ENCODE data around the gene LDHD.

DNA sequence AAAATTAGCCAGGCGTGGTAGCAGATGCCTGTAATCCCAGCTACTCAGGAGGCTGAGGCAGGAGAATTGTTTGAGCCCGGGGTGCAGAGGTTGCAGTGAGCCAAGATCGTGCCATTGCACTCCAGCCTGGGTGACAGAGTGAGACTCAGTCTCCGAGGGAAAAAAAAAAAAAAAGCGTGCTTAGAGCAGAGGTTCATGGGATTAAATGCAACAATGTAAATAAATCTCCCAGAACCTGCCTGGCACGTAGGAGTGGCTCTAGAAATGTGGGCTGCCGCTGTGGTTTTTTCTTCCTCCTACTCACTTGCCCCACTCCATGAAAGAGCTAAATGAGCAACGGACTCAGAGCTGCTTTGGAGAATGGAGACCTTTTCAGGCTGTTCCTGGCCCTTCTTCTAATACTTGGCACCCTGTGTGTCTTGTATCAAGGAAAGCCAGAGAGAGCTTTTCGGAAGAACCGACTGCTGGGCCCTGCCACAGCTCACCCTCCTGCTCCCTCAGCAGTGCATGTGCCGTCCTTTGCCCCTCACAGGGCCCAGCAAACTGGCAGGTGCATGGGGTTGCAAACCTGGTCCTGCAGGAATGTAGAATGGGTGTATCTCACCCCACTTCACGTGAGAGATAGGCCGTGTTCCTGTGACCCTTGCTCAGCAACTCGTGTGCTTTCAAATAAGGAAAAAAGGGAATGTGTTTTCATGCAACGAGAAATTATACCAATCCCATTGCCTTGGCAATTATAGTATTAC, 52.0 kb downstream of the LDHD start:
- TF ChIP-seq, protein P1, sequence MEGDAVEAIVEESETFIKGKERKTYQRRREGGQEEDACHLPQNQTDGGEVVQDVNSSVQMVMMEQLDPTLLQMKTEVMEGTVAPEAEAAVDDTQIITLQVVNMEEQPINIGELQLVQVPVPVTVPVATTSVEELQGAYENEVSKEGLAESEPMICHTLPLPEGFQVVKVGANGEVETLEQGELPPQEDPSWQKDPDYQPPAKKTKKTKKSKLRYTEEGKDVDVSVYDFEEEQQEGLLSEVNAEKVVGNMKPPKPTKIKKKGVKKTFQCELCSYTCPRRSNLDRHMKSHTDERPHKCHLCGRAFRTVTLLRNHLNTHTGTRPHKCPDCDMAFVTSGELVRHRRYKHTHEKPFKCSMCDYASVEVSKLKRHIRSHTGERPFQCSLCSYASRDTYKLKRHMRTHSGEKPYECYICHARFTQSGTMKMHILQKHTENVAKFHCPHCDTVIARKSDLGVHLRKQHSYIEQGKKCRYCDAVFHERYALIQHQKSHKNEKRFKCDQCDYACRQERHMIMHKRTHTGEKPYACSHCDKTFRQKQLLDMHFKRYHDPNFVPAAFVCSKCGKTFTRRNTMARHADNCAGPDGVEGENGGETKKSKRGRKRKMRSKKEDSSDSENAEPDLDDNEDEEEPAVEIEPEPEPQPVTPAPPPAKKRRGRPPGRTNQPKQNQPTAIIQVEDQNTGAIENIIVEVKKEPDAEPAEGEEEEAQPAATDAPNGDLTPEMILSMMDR (IDR thresholded peaks at IDR 0.05), result no peak
- no peak for TF ChIP-seq POLR2A (IDR thresholded peaks at IDR 0.05)
